ENCODE data around the gene TRAK2. TPM values are rescaled to one million over a fixed set of nuclear protein-coding genes. Genes with fewer than 3 reads are reported as not detected.

Gene TRAK2
- total RNA-seq, 1 donor from 2014 or later = 25.8 TPM

GRCh38 chr2:201342923-201343322, 108.3 kb downstream of the TRAK2 start:
- no peaks in the 10 kb centered on the region for H3K36me3 ChIP-seq
- no peak overlapping the region for H3K27ac ChIP-seq
- H3K27me3 ChIP-seq = no peaks in the 10 kb centered on the region
- TF ChIP-seq CTCF (IDR thresholded peaks at IDR 0.05) (no peak), POLR2AphosphoS5 (IDR thresholded peaks at IDR 0.05; ENCODE audit: insufficient read depth in 1 of 2, low read depth in 1 of 2) (no peak), POLR2A (IDR thresholded peaks at IDR 0.05) (no peak)
- H3K4me3 ChIP-seq = no peak overlapping the region
- no peaks in the 10 kb centered on the region for H3K9me3 ChIP-seq
- H3K4me1 ChIP-seq = no peaks in the 10 kb centered on the region
- intact Hi-C loops (cut with DNase I) = no loop called here
- no peak for DNase-seq (ENCODE audit: extremely low spot score in 2 of 2)

- Histone ChIP-seq H3K27me3 (no peaks in the 10 kb centered on the region), H3K4me1 (no peaks in the 10 kb centered on the region), H3K9me3 (no peaks in the 10 kb centered on the region), H3K27ac (no peak overlapping the region), H3K36me3 (no peaks in the 10 kb centered on the region), H3K4me3 (no peak overlapping the region)
- TF ChIP-seq POLR2A (IDR thresholded peaks at IDR 0.05) (no peak), POLR2AphosphoS5 (IDR thresholded peaks at IDR 0.05; ENCODE audit: insufficient read depth in 1 of 2, low read depth in 1 of 2) (no peak), CTCF (IDR thresholded peaks at IDR 0.05) (no peak)
- DNase-seq (ENCODE audit: extremely low spot score in 2 of 2) = no peak
- intact Hi-C loops (cut with DNase I) = no loop called here
Observed at GRCh38 chr2:201329409-201329808, 121.8 kb downstream of the TRAK2 start.

GRCh38 chr2:201327678-201328077, 123.6 kb downstream of the TRAK2 start:
- no peaks in the 10 kb centered on the region for H3K4me1 ChIP-seq
- no peak for DNase-seq (ENCODE audit: extremely low spot score in 2 of 2)
- no peaks in the 10 kb centered on the region for H3K27me3 ChIP-seq
- TF ChIP-seq POLR2A (IDR thresholded peaks at IDR 0.05) (no peak), CTCF (IDR thresholded peaks at IDR 0.05) (no peak)
- no peak overlapping the region for H3K27ac ChIP-seq
- no peak overlapping the region for H3K4me3 ChIP-seq
- H3K36me3 ChIP-seq = no peaks in the 10 kb centered on the region
- H3K9me3 ChIP-seq = peaks cover 7% of the 10 kb centered on the region
- intact Hi-C loops (cut with DNase I) = no loop called here

Small RNA genes lying within 50 kb of the gene (small RNA-seq; reads per million reads assigned to genes)
- not detected for gene RF00019

Other genes starting within 250 kb of the TRAK2 start
- 29.2 TPM for gene CASP8, start 190.9 kb downstream of the TRAK2 start, total RNA-seq
- 0.74 TPM for gene FLACC1, start 94.1 kb downstream of the TRAK2 start, total RNA-seq
- gene STRADB, start 282 bp upstream of the TRAK2 start, total RNA-seq = 9.6 TPM
- 29.5 TPM for gene TMEM237, start 192.0 kb upstream of the TRAK2 start, total RNA-seq
- gene MPP4, start 247.2 kb upstream of the TRAK2 start, total RNA-seq = 0.74 TPM

All from vagina (tissue), 2 donors.